A549 (cell line): ENCODE data around the gene IDH3G.

ENCODE experiments used
- CTCF ChIP-seq: fragments of >200 bp; sonication (Bioruptor Twin); formaldehyde crosslinking; IDR thresholded peaks from 3 replicates; pipeline ENCODE4 v1.5.1; 2016
- E2F6 ChIP-seq: IDR thresholded peaks from 2 replicates; pipeline ENCODE4 v1.6.1; 2012; ENCODE audit warnings: low read depth, borderline replicate concordance
- ELK1 ChIP-seq: fragments of 150-350 bp; IDR thresholded peaks from 2 replicates; pipeline ENCODE4 v1.6.1; 2014; ENCODE audit warnings: low read depth, mild to moderate bottlenecking, low read length
- POLR2A ChIP-seq: IDR thresholded peaks from 2 replicates; pipeline ENCODE4 v1.6.1; 2012; ENCODE audit warnings: mild to moderate bottlenecking, low read length
- POLR2AphosphoS2 ChIP-seq: conservative IDR thresholded peaks from 2 replicates; pipeline ENCODE4 v1.6.1; 2012; ENCODE audit warnings: low read length, improper control_type of control experiment, inconsistent platforms

- no peak for TF ChIP-seq POLR2AphosphoS2
- TF ChIP-seq POLR2A = no peak
- TF ChIP-seq CTCF = no peak
- TF ChIP-seq E2F6 = no peak
- TF ChIP-seq ELK1 = no peak
Measured at GRCh38 chrX:153739754-153740486, 54.3 kb downstream of the IDH3G start.
